ENCODE data around the gene MPZL2.

GRCh38 chr11:118217575-118217974 lies 46.5 kb downstream of the MPZL2 start:
- TF ChIP-seq POLR2A (IDR thresholded peaks at IDR 0.05): no peak
- TF ChIP-seq, protein P1, sequence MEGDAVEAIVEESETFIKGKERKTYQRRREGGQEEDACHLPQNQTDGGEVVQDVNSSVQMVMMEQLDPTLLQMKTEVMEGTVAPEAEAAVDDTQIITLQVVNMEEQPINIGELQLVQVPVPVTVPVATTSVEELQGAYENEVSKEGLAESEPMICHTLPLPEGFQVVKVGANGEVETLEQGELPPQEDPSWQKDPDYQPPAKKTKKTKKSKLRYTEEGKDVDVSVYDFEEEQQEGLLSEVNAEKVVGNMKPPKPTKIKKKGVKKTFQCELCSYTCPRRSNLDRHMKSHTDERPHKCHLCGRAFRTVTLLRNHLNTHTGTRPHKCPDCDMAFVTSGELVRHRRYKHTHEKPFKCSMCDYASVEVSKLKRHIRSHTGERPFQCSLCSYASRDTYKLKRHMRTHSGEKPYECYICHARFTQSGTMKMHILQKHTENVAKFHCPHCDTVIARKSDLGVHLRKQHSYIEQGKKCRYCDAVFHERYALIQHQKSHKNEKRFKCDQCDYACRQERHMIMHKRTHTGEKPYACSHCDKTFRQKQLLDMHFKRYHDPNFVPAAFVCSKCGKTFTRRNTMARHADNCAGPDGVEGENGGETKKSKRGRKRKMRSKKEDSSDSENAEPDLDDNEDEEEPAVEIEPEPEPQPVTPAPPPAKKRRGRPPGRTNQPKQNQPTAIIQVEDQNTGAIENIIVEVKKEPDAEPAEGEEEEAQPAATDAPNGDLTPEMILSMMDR (IDR thresholded peaks at IDR 0.05 in 4 of 5, conservative IDR thresholded peaks at IDR 0.05 in 1 of 5): no peak

Measured in gastrocnemius medialis (tissue), 4 donors.